ENCODE measurements around the gene SORL1. TPM values are rescaled to one million over a fixed set of nuclear protein-coding genes. Genes with fewer than 3 reads are reported as not detected.
"Not testable (repeated sequence)": the region's sequence is repeated elsewhere in the genome, so short reads cannot be mapped to it uniquely, and the experiment has no call there.

The SORL1 gene
- polyA plus RNA-seq, 1 donor from 2014 or later, result 6.5 TPM

GRCh38 chr11:121406291-121406690 lies 45.8 kb upstream of the SORL1 start:
- Histone ChIP-seq H3K9ac (ENCODE audit: low read length) (no peak overlapping the region), H3F3A (ENCODE audit: insufficient read depth, low read length, poor library complexity, severe bottlenecking) (no peaks in the 10 kb centered on the region), H3K27me3 (ENCODE audit: insufficient read depth, low read depth, low read length) (no peaks in the 10 kb centered on the region), H3K36me3 (ENCODE audit: insufficient read depth, low read length) (no peaks in the 10 kb centered on the region), H3K79me2 (replicated peaks; ENCODE audit: insufficient read depth, low read length) (no peaks in the 10 kb centered on the region), H4K20me1 (ENCODE audit: insufficient read depth) (no peaks in the 10 kb centered on the region), H3K4me2 (ENCODE audit: low read length) (no peak overlapping the region), H3K9me2 (ENCODE audit: insufficient read depth, low read length) (no peaks in the 10 kb centered on the region), H3K4me3 (ENCODE audit: low read length) (no peak overlapping the region), H3K9me3 (ENCODE audit: low read length) (no peaks in the 10 kb centered on the region), H3K27ac (ENCODE audit: low read length) (no peak overlapping the region), H2AFZ (ENCODE audit: low read depth, low read length) (no peak overlapping the region)
- TF ChIP-seq MXI1 (conservative IDR thresholded peaks at IDR 0.05; ENCODE audit: poor library complexity, severe bottlenecking) (no peak), SMC3 (conservative IDR thresholded peaks at IDR 0.05; ENCODE audit: poor library complexity) (no peak), EZH2 (IDR thresholded peaks at IDR 0.05; ENCODE audit: borderline replicate concordance, insufficient read depth, low read length, poor library complexity, severe bottlenecking) (no peak), EP300 (conservative IDR thresholded peaks at IDR 0.05; ENCODE audit: poor library complexity, severe bottlenecking) (no peak), RAD21 (conservative IDR thresholded peaks at IDR 0.05) (no peak), POLR2AphosphoS5 (IDR thresholded peaks at IDR 0.05) (no peak), TAF1 (IDR thresholded peaks at IDR 0.05; ENCODE audit: low read depth) (no peak)
- TF ChIP-seq, protein P1, sequence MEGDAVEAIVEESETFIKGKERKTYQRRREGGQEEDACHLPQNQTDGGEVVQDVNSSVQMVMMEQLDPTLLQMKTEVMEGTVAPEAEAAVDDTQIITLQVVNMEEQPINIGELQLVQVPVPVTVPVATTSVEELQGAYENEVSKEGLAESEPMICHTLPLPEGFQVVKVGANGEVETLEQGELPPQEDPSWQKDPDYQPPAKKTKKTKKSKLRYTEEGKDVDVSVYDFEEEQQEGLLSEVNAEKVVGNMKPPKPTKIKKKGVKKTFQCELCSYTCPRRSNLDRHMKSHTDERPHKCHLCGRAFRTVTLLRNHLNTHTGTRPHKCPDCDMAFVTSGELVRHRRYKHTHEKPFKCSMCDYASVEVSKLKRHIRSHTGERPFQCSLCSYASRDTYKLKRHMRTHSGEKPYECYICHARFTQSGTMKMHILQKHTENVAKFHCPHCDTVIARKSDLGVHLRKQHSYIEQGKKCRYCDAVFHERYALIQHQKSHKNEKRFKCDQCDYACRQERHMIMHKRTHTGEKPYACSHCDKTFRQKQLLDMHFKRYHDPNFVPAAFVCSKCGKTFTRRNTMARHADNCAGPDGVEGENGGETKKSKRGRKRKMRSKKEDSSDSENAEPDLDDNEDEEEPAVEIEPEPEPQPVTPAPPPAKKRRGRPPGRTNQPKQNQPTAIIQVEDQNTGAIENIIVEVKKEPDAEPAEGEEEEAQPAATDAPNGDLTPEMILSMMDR (IDR thresholded peaks at IDR 0.05; ENCODE audit: poor library complexity, severe bottlenecking), result no peak
- TF ChIP-seq, protein P2, sequence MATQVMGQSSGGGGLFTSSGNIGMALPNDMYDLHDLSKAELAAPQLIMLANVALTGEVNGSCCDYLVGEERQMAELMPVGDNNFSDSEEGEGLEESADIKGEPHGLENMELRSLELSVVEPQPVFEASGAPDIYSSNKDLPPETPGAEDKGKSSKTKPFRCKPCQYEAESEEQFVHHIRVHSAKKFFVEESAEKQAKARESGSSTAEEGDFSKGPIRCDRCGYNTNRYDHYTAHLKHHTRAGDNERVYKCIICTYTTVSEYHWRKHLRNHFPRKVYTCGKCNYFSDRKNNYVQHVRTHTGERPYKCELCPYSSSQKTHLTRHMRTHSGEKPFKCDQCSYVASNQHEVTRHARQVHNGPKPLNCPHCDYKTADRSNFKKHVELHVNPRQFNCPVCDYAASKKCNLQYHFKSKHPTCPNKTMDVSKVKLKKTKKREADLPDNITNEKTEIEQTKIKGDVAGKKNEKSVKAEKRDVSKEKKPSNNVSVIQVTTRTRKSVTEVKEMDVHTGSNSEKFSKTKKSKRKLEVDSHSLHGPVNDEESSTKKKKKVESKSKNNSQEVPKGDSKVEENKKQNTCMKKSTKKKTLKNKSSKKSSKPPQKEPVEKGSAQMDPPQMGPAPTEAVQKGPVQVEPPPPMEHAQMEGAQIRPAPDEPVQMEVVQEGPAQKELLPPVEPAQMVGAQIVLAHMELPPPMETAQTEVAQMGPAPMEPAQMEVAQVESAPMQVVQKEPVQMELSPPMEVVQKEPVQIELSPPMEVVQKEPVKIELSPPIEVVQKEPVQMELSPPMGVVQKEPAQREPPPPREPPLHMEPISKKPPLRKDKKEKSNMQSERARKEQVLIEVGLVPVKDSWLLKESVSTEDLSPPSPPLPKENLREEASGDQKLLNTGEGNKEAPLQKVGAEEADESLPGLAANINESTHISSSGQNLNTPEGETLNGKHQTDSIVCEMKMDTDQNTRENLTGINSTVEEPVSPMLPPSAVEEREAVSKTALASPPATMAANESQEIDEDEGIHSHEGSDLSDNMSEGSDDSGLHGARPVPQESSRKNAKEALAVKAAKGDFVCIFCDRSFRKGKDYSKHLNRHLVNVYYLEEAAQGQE (IDR thresholded peaks at IDR 0.05; ENCODE audit: borderline replicate concordance), result no peak

DNA sequence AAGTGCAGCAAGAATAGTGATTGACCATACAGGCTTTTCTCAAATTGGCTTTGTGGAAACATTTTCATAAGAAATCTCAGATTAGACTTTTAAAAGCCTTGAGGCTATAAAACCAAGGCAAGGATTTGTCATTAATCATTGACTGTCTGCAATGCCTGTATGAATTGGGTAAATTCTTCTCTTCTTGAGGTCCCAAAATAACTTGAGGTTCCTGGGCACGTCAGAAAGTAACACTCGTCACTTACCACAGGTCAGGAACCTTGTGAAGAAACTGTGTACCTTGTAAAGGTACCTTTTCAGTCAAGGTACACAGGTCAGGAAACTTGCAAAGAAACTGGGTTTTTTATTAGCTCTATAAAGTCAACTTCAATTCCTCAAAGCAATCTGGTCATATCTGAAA lies 43.3 kb upstream of the SORL1 start:
- H3K9me2 ChIP-seq (ENCODE audit: insufficient read depth, low read length), result no peaks in the 10 kb centered on the region
- no peak overlapping the region for H3K4me2 ChIP-seq (ENCODE audit: low read length)
- no peaks in the 10 kb centered on the region for H3K79me2 ChIP-seq (replicated peaks; ENCODE audit: insufficient read depth, low read length)
- H4K20me1 ChIP-seq (ENCODE audit: insufficient read depth), result no peaks in the 10 kb centered on the region
- no peaks in the 10 kb centered on the region for H3F3A ChIP-seq (ENCODE audit: insufficient read depth, low read length, poor library complexity, severe bottlenecking)
- no peaks in the 10 kb centered on the region for H3K36me3 ChIP-seq (ENCODE audit: insufficient read depth, low read length)
- H3K9ac ChIP-seq (ENCODE audit: low read length), result no peak overlapping the region
- H3K4me3 ChIP-seq (ENCODE audit: low read length), result no peak overlapping the region
- no peaks in the 10 kb centered on the region for H3K27me3 ChIP-seq (ENCODE audit: insufficient read depth, low read depth, low read length)
- TF ChIP-seq SMC3 (conservative IDR thresholded peaks at IDR 0.05; ENCODE audit: poor library complexity), result no peak
- no peak overlapping the region for H2AFZ ChIP-seq (ENCODE audit: low read depth, low read length)
- no peaks in the 10 kb centered on the region for H3K9me3 ChIP-seq (ENCODE audit: low read length)
- H3K27ac ChIP-seq (ENCODE audit: low read length), result no peak overlapping the region

GRCh38 chr11:121410041-121410440 lies 42.1 kb upstream of the SORL1 start:
- H3K9me3 ChIP-seq (ENCODE audit: low read length); H3K27me3 ChIP-seq (ENCODE audit: insufficient read depth, low read depth, low read length); H3K4me2 ChIP-seq (ENCODE audit: low read length); H3K36me3 ChIP-seq (ENCODE audit: insufficient read depth, low read length); H3K27ac ChIP-seq (ENCODE audit: low read length); H2AFZ ChIP-seq (ENCODE audit: low read depth, low read length); H3F3A ChIP-seq (ENCODE audit: insufficient read depth, low read length, poor library complexity, severe bottlenecking); H3K9ac ChIP-seq (ENCODE audit: low read length); H3K9me2 ChIP-seq (ENCODE audit: insufficient read depth, low read length); H4K20me1 ChIP-seq (ENCODE audit: insufficient read depth); H3K79me2 ChIP-seq (replicated peaks; ENCODE audit: insufficient read depth, low read length); H3K4me3 ChIP-seq (ENCODE audit: low read length): not testable (repeated sequence)

DNA sequence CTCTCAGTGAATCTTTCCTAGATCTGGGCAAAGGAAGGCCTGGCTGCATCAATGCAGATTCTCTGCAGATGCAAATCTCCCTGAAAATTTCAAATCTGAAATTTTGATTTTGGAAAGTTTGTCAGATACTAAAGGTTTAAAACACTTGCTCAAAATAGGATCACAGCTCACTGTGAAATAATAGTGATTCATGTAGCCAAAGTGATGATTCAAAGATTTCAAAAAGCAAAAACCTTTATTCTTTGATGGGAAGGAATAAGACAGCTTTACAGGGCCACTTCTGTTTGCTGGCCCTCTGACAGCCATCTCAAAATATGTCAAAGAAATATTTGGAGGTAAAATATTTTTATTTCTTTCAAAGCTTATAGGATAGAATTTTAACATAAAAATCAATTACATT lies 40.8 kb upstream of the SORL1 start:
- H2AFZ ChIP-seq (ENCODE audit: low read depth, low read length); H3K79me2 ChIP-seq (replicated peaks; ENCODE audit: insufficient read depth, low read length); H4K20me1 ChIP-seq (ENCODE audit: insufficient read depth); H3K4me2 ChIP-seq (ENCODE audit: low read length); H3F3A ChIP-seq (ENCODE audit: insufficient read depth, low read length, poor library complexity, severe bottlenecking); H3K9me3 ChIP-seq (ENCODE audit: low read length); H3K9me2 ChIP-seq (ENCODE audit: insufficient read depth, low read length); H3K27me3 ChIP-seq (ENCODE audit: insufficient read depth, low read depth, low read length); H3K36me3 ChIP-seq (ENCODE audit: insufficient read depth, low read length); H3K27ac ChIP-seq (ENCODE audit: low read length); H3K9ac ChIP-seq (ENCODE audit: low read length); H3K4me3 ChIP-seq (ENCODE audit: low read length): not testable (repeated sequence)

Measured in neural cell (in vitro differentiated cells).